ENCODE measurements around the gene HPX. TPM values are rescaled to one million over a fixed set of nuclear protein-coding genes. Genes with fewer than 3 reads are reported as not detected.

HPX gene
- total RNA-seq, 1 experiment from 2014 or later: 0.75 TPM

DNA sequence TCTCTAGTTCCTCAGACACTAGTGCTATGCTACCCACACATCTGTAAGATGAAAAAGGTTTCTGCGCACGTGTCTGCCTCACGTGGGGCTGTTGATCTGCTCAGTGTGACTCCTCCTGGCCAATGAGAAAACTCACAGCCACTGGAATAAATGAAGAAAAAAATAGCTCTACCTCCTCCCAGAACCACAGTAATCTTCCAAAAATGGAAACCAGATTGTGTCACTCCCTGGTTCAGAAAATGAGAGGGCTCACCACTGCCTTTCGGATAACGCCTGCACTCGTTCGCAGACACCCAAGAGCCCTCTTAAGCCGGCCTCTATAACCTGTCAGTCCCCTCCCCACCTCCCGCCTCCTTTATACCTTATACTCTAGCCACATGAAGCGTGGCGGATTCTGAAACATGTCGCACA is 27.0 kb downstream of the HPX start:
- Mint-ChIP-seq H3K4me1 (ENCODE audit: insufficient read depth, unreplicated experiment) (no peaks in the 10 kb centered on the region), H3K9me3 (ENCODE audit: unreplicated experiment) (no peaks in the 10 kb centered on the region), H3K4me3 (ENCODE audit: unreplicated experiment) (no peak overlapping the region), H3K27me3 (ENCODE audit: insufficient read depth, unreplicated experiment) (no peaks in the 10 kb centered on the region), H3K27ac (ENCODE audit: low read depth, unreplicated experiment) (no peak overlapping the region), H3K36me3 (ENCODE audit: insufficient read depth, unreplicated experiment) (no peaks in the 10 kb centered on the region)
- ChIA-PET CTCF (interaction anchor here (1.2 to 1.6 kb wide), 3 partner anchors 29 to 51 kb away, joined by 4 to 8 read pairs (median 8); no protein-coding TSS in a partner anchor), POLR2A (no interaction called here)
- BruUV-seq (replicated peaks): no TSS peak
- TF ChIP-seq, protein P1, sequence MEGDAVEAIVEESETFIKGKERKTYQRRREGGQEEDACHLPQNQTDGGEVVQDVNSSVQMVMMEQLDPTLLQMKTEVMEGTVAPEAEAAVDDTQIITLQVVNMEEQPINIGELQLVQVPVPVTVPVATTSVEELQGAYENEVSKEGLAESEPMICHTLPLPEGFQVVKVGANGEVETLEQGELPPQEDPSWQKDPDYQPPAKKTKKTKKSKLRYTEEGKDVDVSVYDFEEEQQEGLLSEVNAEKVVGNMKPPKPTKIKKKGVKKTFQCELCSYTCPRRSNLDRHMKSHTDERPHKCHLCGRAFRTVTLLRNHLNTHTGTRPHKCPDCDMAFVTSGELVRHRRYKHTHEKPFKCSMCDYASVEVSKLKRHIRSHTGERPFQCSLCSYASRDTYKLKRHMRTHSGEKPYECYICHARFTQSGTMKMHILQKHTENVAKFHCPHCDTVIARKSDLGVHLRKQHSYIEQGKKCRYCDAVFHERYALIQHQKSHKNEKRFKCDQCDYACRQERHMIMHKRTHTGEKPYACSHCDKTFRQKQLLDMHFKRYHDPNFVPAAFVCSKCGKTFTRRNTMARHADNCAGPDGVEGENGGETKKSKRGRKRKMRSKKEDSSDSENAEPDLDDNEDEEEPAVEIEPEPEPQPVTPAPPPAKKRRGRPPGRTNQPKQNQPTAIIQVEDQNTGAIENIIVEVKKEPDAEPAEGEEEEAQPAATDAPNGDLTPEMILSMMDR (IDR thresholded peaks at IDR 0.05; ENCODE audit: unreplicated experiment): no peak
- intact Hi-C loops (cut with micrococcal nuclease): no loop called here
- DNase-seq (ENCODE audit: unreplicated experiment): no peak

DNA sequence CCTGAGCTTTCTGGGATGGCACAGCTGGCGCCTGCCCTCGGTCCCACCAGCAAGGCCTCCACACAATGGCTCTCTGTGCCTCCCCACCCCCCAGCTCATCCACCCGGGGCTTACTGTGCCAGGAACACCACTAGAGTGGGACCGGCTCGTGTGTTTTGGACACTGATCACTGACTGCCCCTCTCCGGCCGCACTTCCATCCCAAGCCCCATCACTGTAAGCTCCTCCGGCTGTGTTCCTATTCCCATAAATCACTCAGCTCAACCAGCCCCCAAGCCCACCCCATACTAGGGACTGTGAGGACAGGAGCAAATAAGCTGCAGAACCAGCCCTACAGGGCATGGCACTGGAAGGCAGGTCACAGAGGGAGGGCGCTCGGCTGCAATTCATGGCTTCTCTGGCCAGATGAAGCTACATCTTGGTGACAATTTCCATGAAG is 29.2 kb downstream of the HPX start:
- TF ChIP-seq, protein P1 (IDR thresholded peaks at IDR 0.05; ENCODE audit: unreplicated experiment): no peak
- Mint-ChIP-seq H3K36me3 (ENCODE audit: insufficient read depth, unreplicated experiment) (no peaks in the 10 kb centered on the region), H3K27me3 (ENCODE audit: insufficient read depth, unreplicated experiment) (peaks cover 9% of the 10 kb centered on the region), H3K9me3 (ENCODE audit: unreplicated experiment) (no peaks in the 10 kb centered on the region), H3K4me3 (ENCODE audit: unreplicated experiment) (no peak overlapping the region), H3K4me1 (ENCODE audit: insufficient read depth, unreplicated experiment) (no peaks in the 10 kb centered on the region), H3K27ac (ENCODE audit: low read depth, unreplicated experiment) (no peak overlapping the region)
- no TSS peak for BruUV-seq (replicated peaks)
- ChIA-PET CTCF (interaction anchor here (0.6 to 2.8 kb wide), 6 partner anchors 9 to 345 kb away, joined by 3 to 17 read pairs (median 4); no protein-coding TSS in a partner anchor), POLR2A (no interaction called here)
- intact Hi-C loops (cut with micrococcal nuclease): no loop called here
- DNase-seq (ENCODE audit: unreplicated experiment): no peak

DNA sequence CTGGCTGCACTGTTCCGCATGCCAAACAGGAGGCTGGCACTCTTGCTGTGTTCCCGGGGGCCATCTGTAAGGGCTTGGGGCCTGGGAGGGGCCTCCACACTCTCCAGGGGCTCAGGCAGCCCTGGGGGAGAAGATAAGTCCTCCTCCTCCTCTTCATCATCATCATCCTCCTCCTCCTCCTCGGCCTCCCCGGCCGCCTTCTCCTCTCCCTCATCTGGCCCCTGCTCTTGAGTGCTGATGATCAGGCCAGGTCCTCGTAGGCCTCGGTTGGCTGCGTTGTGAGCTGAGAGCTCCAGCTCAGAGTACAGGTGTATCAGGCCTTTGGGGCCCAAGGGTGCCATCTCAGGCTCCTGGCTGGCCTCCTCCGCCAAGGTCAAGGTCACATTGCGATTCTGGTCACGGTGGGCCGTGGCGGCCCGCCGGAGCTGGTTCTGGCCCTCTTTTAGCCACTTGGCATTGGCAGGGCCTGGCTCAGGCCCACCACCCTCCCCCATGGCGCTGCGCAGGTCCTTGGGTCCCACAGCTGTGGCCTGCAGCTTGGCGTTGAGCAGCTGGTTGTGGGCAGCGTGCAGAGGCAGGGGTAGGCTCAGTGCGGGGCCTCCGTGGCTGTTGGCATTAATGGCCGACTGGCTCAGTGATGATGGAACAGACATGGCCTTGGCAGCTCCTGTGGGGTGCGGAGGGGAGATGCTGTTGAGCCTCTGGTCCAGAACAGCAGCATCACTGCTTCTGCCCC is 29.9 kb downstream of the HPX start:
- TF ChIP-seq, protein P1 (IDR thresholded peaks at IDR 0.05; ENCODE audit: unreplicated experiment): no peak
- POLR2A ChIA-PET: no interaction called here
- CTCF ChIA-PET: interaction anchor here (0.6 to 2.8 kb wide), 4 partner anchors 24 to 57 kb away, joined by 3 to 17 read pairs (median 5); no protein-coding TSS in a partner anchor
- Mint-ChIP-seq H3K4me3 (ENCODE audit: unreplicated experiment) (no peak overlapping the region), H3K4me1 (ENCODE audit: insufficient read depth, unreplicated experiment) (no peaks in the 10 kb centered on the region), H3K27ac (ENCODE audit: low read depth, unreplicated experiment) (no peak overlapping the region), H3K36me3 (ENCODE audit: insufficient read depth, unreplicated experiment) (no peaks in the 10 kb centered on the region), H3K9me3 (ENCODE audit: unreplicated experiment) (no peaks in the 10 kb centered on the region), H3K27me3 (ENCODE audit: insufficient read depth, unreplicated experiment) (peaks cover 16% of the 10 kb centered on the region)
- no peak for DNase-seq (ENCODE audit: unreplicated experiment)
- intact Hi-C loops (cut with micrococcal nuclease): no loop called here
- BruUV-seq (replicated peaks): no TSS peak

DNA sequence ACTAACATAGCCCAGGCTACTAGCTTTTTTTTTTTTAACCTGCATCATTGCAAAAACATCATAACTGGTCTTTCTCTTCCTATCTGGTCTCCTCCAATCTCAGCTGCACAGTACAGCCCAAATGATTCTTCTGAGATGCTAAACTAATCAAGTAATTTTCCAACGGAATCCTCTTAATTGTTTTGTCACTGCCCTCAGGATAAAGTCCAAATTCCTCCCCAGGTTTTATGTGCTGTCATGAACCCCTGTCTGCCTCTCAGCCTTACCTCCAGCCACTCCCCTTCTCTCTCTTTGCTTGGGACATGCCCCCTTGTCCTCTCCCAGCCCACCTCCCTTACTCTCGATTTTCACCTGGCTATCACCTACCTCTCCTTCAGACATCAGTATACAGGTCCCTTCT is 34.4 kb downstream of the HPX start:
- no peak overlapping the region for H3K4me3 Mint-ChIP-seq (ENCODE audit: unreplicated experiment)
- H3K4me1 Mint-ChIP-seq (ENCODE audit: insufficient read depth, unreplicated experiment): no peaks in the 10 kb centered on the region
- H3K36me3 Mint-ChIP-seq (ENCODE audit: insufficient read depth, unreplicated experiment): no peaks in the 10 kb centered on the region
- POLR2A ChIA-PET: no interaction called here
- intact Hi-C loops (cut with micrococcal nuclease): no loop called here
- CTCF ChIA-PET: interaction anchor here (0.6 to 2.1 kb wide), 7 partner anchors 10 to 1525 kb away, joined by 3 to 8 read pairs (median 4); partner anchors contain the start of gene OR51T1
- no TSS peak for BruUV-seq (replicated peaks)
- DNase-seq (ENCODE audit: unreplicated experiment): no peak
- H3K9me3 Mint-ChIP-seq (ENCODE audit: unreplicated experiment): no peaks in the 10 kb centered on the region
- TF ChIP-seq, protein P1 (IDR thresholded peaks at IDR 0.05; ENCODE audit: unreplicated experiment): no peak
- H3K27me3 Mint-ChIP-seq (ENCODE audit: insufficient read depth, unreplicated experiment): peaks cover 16% of the 10 kb centered on the region
- H3K27ac Mint-ChIP-seq (ENCODE audit: low read depth, unreplicated experiment): no peak overlapping the region
